SH-SY5Y (cell line): ENCODE measurements around the gene POLR2B.

Experiments used
- GATA2 ChIP-seq: IDR thresholded peaks from 2 replicates; pipeline ENCODE4 v1.6.1; 2011; ENCODE audit warnings: mild to moderate bottlenecking, low read depth, low read length
- GATA3 ChIP-seq: IDR thresholded peaks from 2 replicates; pipeline ENCODE4 v1.6.1; 2011; ENCODE audit warnings: low read depth, mild to moderate bottlenecking, low read length, moderate library complexity

GRCh38 chr4:57041020-57041419 is 62.3 kb downstream of the POLR2B start:
- no peak for TF ChIP-seq GATA2
- TF ChIP-seq GATA3, result no peak
